Measurements from ENCODE around the gene PRXL2B.

The PRXL2B gene

GRCh38 chr1:2632051-2632430 lies 45.5 kb downstream of the PRXL2B start:
- no peak for TF ChIP-seq CTCF (IDR thresholded peaks at IDR 0.05; ENCODE audit: borderline replicate concordance, control extremely low read depth, extremely low read depth, insufficient read depth, missing control alignments)
- in situ Hi-C loops (cut with MboI; ENCODE audit: low sequenced_read_pairs, unreplicated experiment): no loop called here
- no peak for DNase-seq (ENCODE audit: low spot score)

GRCh38 chr1:2632561-2633361 lies 46.2 kb downstream of the PRXL2B start, which contains the start of gene MMEL1:
TSS of gene MMEL1 (minus strand) at chr1:2633016. CDS start at chr1:2629484, 3,532 bp downstream.
- peak; percentile 35 for DNase-seq (ENCODE audit: low spot score)

DNA sequence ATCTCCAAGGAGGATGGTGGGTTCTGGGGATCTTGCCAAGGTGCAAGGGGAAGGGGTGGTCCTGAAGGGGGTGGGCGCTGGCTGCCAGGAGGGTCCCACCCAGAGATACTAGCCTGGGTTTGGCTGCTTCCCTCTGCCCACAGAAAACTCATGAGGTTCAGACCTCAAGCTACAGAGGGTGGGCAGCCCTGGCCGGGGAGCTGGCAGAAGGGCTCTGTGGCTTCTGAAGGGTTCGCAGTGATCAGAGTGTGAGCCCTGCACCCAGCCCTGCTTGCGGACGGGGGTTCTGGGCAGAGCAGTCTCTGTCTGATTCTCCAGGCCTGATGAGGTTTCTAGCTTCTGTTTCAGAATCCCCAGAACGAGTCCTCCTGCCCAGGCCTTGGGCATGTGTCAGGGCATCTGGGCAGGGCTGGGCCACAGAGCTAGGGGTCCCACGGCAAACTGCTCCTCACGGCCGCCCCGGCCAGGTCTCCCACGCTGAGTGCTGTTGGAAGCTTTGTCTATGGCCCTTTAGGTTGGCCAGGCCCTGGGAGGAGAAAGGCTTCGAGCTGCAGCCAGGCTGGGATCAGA lies 46.9 kb downstream of the PRXL2B start:
- peak; percentile 31 for DNase-seq (ENCODE audit: low spot score)
- in situ Hi-C loops (cut with MboI; ENCODE audit: low sequenced_read_pairs, unreplicated experiment): no loop called here
- TF ChIP-seq CTCF (IDR thresholded peaks at IDR 0.05; ENCODE audit: borderline replicate concordance, control extremely low read depth, extremely low read depth, insufficient read depth, missing control alignments): no peak

More at GRCh38 chr1:2632561-2633361, 46.2 kb downstream of the PRXL2B start, which contains the start of gene MMEL1:
- no peak for TF ChIP-seq CTCF (IDR thresholded peaks at IDR 0.05; ENCODE audit: borderline replicate concordance, control extremely low read depth, extremely low read depth, insufficient read depth, missing control alignments)
- in situ Hi-C loops (cut with MboI; ENCODE audit: low sequenced_read_pairs, unreplicated experiment): no loop called here

DNA sequence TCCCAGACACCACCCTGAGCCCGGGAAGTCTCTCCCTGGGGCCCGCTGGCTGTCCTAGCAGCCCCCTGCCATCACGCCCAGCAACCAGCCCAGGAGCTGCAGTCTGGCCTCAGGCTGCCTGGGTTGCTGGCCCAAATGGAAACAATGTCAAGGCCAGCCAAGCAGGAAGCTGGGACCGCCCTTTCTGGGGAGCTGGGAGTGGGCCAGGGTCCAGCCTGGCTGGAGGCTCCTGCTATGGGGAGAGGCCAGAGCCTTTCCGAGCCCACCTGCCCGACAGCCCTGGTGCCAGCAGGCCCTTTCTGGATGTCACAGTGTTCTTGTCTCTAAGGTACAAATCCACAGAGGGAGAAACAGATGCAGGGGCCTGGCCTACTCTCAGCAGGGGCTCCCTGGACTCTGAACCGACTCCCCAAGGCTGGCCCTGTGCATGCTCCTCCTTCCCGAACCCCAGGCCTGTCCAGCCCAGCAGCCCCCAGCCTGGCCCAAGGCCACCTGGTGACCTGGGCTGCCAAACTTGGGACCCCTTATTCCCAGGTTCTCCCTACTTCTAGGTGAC lies 47.4 kb downstream of the PRXL2B start:
- peak; percentile 32 for DNase-seq (ENCODE audit: low spot score)
- in situ Hi-C loops (cut with MboI; ENCODE audit: low sequenced_read_pairs, unreplicated experiment): no loop called here
- TF ChIP-seq CTCF (IDR thresholded peaks at IDR 0.05; ENCODE audit: borderline replicate concordance, control extremely low read depth, extremely low read depth, insufficient read depth, missing control alignments): no peak

DNA sequence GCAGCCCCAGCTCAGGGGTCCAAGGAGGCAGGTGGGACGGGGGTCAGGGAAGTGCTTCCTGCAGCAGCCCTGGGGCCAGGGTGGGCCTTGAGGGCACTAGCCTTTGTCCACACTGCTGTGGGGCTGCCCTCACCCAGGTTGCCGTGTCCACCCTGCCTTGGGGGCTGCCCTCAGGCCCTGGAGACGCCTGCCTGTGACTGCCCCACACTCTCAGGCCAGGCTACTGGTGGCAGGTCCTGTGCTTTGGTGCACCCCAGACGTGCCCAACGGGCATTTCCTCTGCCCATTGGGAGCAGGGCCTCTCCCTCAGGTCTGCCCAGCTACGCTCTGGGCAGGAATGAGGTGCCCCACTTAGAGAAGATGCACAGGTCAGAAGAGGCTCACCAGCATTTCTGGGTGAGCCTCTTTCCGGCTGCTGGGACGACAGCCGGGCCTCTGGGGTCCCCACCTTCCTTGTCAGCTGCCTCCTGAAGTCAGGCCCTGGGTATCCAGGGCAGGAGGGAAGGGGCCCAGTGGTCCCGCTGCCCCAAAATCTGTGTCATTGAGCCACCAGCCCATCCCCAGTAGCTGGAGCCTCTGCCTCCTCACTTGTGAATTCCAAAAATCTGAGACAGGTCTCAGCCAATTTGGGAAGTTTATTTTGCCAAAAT lies 48.9 kb downstream of the PRXL2B start:
- DNase-seq (ENCODE audit: low spot score): peak; percentile 36
- in situ Hi-C loops (cut with MboI; ENCODE audit: low sequenced_read_pairs, unreplicated experiment): no loop called here
- no peak for TF ChIP-seq CTCF (IDR thresholded peaks at IDR 0.05; ENCODE audit: borderline replicate concordance, control extremely low read depth, extremely low read depth, insufficient read depth, missing control alignments)

- DNase-seq (ENCODE audit: low spot score): no peak
- TF ChIP-seq CTCF (IDR thresholded peaks at IDR 0.05; ENCODE audit: borderline replicate concordance, control extremely low read depth, extremely low read depth, insufficient read depth, missing control alignments): no peak
- in situ Hi-C loops (cut with MboI; ENCODE audit: low sequenced_read_pairs, unreplicated experiment): no loop called here
Observed at GRCh38 chr1:2636733-2637132, 50.2 kb downstream of the PRXL2B start.
